ENCODE data around the gene ZFAND3.

Gene ZFAND3

DNA sequence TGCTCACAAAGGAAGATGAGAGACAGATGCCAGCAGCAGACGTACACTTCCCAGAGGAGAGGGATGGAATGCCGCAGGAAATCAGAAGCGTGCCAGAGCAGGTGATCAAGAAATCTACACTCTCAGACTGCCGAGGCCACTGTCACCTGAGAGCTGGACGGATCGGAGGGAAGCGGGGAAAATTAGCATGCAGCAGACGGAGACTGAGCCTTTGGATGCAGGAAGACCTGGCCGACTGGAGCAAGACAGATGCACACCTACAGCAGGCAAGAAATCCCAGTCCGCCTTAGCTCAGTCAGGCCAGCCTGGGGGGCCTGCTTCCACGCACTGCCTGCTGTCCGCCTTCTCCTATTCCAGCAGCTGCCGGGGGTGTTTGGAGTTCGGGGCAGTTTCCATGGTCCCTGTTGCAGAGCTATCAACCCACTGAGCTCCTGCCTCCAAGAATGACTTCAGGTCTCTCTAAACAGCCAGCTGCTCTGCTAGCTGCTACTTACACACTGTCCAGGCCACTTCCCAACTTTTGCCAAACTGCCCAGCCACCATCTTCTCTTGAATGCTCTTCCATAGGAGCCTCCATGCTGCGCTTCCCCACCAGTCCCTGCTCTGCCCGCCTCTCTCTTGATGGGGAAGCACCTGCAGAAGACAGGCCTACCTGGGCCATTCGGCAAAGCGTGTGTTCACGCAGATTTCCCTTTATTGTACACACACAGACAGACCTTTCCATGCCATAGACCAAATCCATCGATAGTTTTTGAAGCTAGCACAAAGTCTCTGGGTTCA is 368.5 kb downstream of the ZFAND3 start:
- no peaks in the 10 kb centered on the region for H3K4me1 ChIP-seq (ENCODE audit: insufficient read depth, low read length)
- no peak for ATAC-seq (ENCODE audit: insufficient read depth, low read depth)
- no peak overlapping the region for H3K27ac ChIP-seq (ENCODE audit: low read length)
- no peaks in the 10 kb centered on the region for H3K27me3 ChIP-seq (ENCODE audit: insufficient read depth, low read length, poor library complexity)
- TF ChIP-seq EZH2 (IDR thresholded peaks at IDR 0.05; ENCODE audit: borderline replicate concordance, low read depth, low read length, severe bottlenecking): no peak
- TF ChIP-seq, protein P1, sequence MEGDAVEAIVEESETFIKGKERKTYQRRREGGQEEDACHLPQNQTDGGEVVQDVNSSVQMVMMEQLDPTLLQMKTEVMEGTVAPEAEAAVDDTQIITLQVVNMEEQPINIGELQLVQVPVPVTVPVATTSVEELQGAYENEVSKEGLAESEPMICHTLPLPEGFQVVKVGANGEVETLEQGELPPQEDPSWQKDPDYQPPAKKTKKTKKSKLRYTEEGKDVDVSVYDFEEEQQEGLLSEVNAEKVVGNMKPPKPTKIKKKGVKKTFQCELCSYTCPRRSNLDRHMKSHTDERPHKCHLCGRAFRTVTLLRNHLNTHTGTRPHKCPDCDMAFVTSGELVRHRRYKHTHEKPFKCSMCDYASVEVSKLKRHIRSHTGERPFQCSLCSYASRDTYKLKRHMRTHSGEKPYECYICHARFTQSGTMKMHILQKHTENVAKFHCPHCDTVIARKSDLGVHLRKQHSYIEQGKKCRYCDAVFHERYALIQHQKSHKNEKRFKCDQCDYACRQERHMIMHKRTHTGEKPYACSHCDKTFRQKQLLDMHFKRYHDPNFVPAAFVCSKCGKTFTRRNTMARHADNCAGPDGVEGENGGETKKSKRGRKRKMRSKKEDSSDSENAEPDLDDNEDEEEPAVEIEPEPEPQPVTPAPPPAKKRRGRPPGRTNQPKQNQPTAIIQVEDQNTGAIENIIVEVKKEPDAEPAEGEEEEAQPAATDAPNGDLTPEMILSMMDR (IDR thresholded peaks at IDR 0.05; ENCODE audit: borderline replicate concordance, extremely low read depth, low read length, poor library complexity, severe bottlenecking): no peak
- no peaks in the 10 kb centered on the region for H4K20me1 ChIP-seq (ENCODE audit: insufficient read depth, low read length)
- no peak overlapping the region for H3K4me2 ChIP-seq (ENCODE audit: insufficient read depth, low read length)
- no peaks in the 10 kb centered on the region for H3K79me2 ChIP-seq (ENCODE audit: insufficient read depth, low read length)
- H2AFZ ChIP-seq (ENCODE audit: low read depth, low read length): no peak overlapping the region
- H3K9ac ChIP-seq (ENCODE audit: low read depth, low read length): no peak overlapping the region
- no peak for DNase-seq
- H3K4me3 ChIP-seq (ENCODE audit: low read depth in 1 of 2, low read length in 2 of 2): no peak overlapping the region
- no peaks in the 10 kb centered on the region for H3K36me3 ChIP-seq (ENCODE audit: insufficient read depth, low read length)
- no peaks in the 10 kb centered on the region for H3K9me3 ChIP-seq (ENCODE audit: insufficient read depth, low read length, severe bottlenecking)

DNA sequence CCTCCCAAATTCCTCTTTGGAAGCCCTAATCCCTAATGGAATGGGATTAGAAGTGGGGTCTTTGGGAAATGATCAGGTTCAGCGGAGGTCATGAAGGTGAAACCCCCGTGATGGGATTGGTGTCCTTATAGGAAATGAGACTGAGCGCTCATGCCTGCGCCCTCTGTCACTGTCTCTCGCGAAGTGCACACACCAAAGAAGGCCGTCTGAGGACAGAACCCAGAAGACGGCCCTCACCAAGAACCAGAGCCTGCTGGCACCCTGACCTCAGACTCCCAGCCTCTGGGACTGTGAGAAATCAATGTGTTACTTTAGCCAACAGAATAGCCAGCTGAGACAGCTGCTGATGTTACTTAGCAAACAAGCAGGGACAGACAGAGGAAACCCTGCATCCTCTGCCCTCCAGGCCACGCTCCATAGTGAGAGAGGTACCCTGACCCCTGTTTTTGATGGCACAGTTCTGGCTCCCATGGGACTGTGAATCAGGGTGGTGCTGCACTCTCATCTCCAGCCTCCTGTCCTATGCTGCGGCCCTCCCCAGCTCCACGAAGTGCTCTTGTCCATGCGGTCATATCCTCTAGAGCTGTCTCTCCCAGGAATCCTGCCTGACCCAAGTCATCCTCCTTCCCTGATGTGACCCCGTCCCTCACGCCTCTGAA is 369.3 kb downstream of the ZFAND3 start:
- H3K4me1 ChIP-seq (ENCODE audit: insufficient read depth, low read length): no peaks in the 10 kb centered on the region
- no peak overlapping the region for H3K9ac ChIP-seq (ENCODE audit: low read depth, low read length)
- no peak for DNase-seq
- H3K4me2 ChIP-seq (ENCODE audit: insufficient read depth, low read length): no peak overlapping the region
- no peak overlapping the region for H3K27ac ChIP-seq (ENCODE audit: low read length)
- H4K20me1 ChIP-seq (ENCODE audit: insufficient read depth, low read length): no peaks in the 10 kb centered on the region
- no peaks in the 10 kb centered on the region for H3K27me3 ChIP-seq (ENCODE audit: insufficient read depth, low read length, poor library complexity)
- no peaks in the 10 kb centered on the region for H3K36me3 ChIP-seq (ENCODE audit: insufficient read depth, low read length)
- TF ChIP-seq, protein P1 (IDR thresholded peaks at IDR 0.05; ENCODE audit: borderline replicate concordance, extremely low read depth, low read length, poor library complexity, severe bottlenecking): no peak
- no peak for TF ChIP-seq EZH2 (IDR thresholded peaks at IDR 0.05; ENCODE audit: borderline replicate concordance, low read depth, low read length, severe bottlenecking)
- no peak for ATAC-seq (ENCODE audit: insufficient read depth, low read depth)
- no peak overlapping the region for H2AFZ ChIP-seq (ENCODE audit: low read depth, low read length)
- H3K9me3 ChIP-seq (ENCODE audit: insufficient read depth, low read length, severe bottlenecking): no peaks in the 10 kb centered on the region
- no peak overlapping the region for H3K4me3 ChIP-seq (ENCODE audit: low read depth in 1 of 2, low read length in 2 of 2)
- H3K79me2 ChIP-seq (ENCODE audit: insufficient read depth, low read length): no peaks in the 10 kb centered on the region

DNA sequence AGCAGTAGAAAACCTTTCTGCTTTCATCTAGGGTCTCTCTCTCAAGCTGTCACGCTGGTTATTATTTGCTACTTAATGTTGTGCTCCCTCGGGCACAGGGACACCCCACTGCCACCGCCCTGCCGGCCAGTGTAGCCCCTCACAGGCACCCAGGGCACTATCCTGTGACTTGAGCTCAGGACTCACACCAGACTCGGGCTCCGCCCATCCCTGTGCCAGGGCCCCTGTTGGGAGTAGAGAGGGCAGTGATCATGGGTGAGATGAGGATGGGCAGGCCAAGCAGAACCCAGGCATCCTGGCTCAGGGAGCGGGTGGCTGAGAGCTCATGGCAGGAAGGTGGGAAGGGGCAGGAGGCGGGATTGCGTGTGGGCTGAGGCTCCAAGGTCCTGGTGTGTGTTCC is 371.9 kb downstream of the ZFAND3 start:
- TF ChIP-seq, protein P1 (IDR thresholded peaks at IDR 0.05; ENCODE audit: borderline replicate concordance, extremely low read depth, low read length, poor library complexity, severe bottlenecking): no peak
- no peak for TF ChIP-seq EZH2 (IDR thresholded peaks at IDR 0.05; ENCODE audit: borderline replicate concordance, low read depth, low read length, severe bottlenecking)
- H3K9me3 ChIP-seq (ENCODE audit: insufficient read depth, low read length, severe bottlenecking): no peaks in the 10 kb centered on the region
- H4K20me1 ChIP-seq (ENCODE audit: insufficient read depth, low read length): no peaks in the 10 kb centered on the region
- no peaks in the 10 kb centered on the region for H3K27me3 ChIP-seq (ENCODE audit: insufficient read depth, low read length, poor library complexity)
- H3K9ac ChIP-seq (ENCODE audit: low read depth, low read length): no peak overlapping the region
- no peak for DNase-seq
- H3K4me1 ChIP-seq (ENCODE audit: insufficient read depth, low read length): no peaks in the 10 kb centered on the region
- no peak overlapping the region for H3K4me3 ChIP-seq (ENCODE audit: low read depth in 1 of 2, low read length in 2 of 2)
- H3K36me3 ChIP-seq (ENCODE audit: insufficient read depth, low read length): no peaks in the 10 kb centered on the region
- no peak overlapping the region for H2AFZ ChIP-seq (ENCODE audit: low read depth, low read length)
- no peak overlapping the region for H3K4me2 ChIP-seq (ENCODE audit: insufficient read depth, low read length)
- no peak overlapping the region for H3K27ac ChIP-seq (ENCODE audit: low read length)
- no peaks in the 10 kb centered on the region for H3K79me2 ChIP-seq (ENCODE audit: insufficient read depth, low read length)
- ATAC-seq (ENCODE audit: insufficient read depth, low read depth): no peak; the same call in 2 of the 3 replicates
